GM10248 (cell line): ENCODE measurements around the gene FTO.

Experiments used
- CTCF ChIA-PET: fragments of 300-600 bp; sonication (Branson Sonifier 250); formaldehyde crosslinking; extraction: SDS; loops from one replicate; lab custom pipeline; 2021; ENCODE audit warnings: antibody characterized with exemption; lab: Yijun Ruan, JAX
- POLR2A ChIA-PET: fragments of 350-650 bp; sonication (Branson Sonifier 250); formaldehyde crosslinking; extraction: SDS; loops from one replicate; lab custom pipeline; 2020; ENCODE audit warnings: antibody characterized with exemption; lab: Yijun Ruan, JAX
- DNase-seq: peaks from one replicate; pipeline ENCODE4 v3.0.0; 2012; ENCODE audit errors: extremely low spot score
- CTCF ChIP-seq: IDR thresholded peaks from 2 replicates; pipeline ENCODE4 v1.5.1; 2012; ENCODE audit warnings: mild to moderate bottlenecking, low read depth; ENCODE audit errors: extremely low read depth, missing control alignments, control extremely low read depth

Gene FTO

GRCh38 chr16:53817117-53817755, 113.3 kb downstream of the FTO start:
- ChIA-PET CTCF (no interaction called here), POLR2A (no interaction called here)
- TF ChIP-seq CTCF, result no peak
- DNase-seq, result no peak

- ChIA-PET POLR2A (no interaction called here), CTCF (no interaction called here)
- DNase-seq, result no peak
- no peak for TF ChIP-seq CTCF
Measured at GRCh38 chr16:53817812-53818550, 114.0 kb downstream of the FTO start.

GRCh38 chr16:53821487-53821886, 117.5 kb downstream of the FTO start:
- DNase-seq, result no peak
- ChIA-PET CTCF (interaction anchor here (1.6 kb wide), 1 partner anchor 9 kb away, joined by 5 read pairs; no protein-coding TSS in a partner anchor), POLR2A (no interaction called here)
- no peak for TF ChIP-seq CTCF

GRCh38 chr16:53821957-53822625, 118.1 kb downstream of the FTO start:
- POLR2A ChIA-PET, result no interaction called here

GRCh38 chr16:53822936-53823529, 119.1 kb downstream of the FTO start:
- ChIA-PET CTCF (interaction anchor here (0.9 to 1.4 kb wide), 5 partner anchors 8 to 81 kb away, joined by 3 to 4 read pairs (median 3); no protein-coding TSS in a partner anchor), POLR2A (no interaction called here)
- peak; percentile 22 for DNase-seq
- TF ChIP-seq CTCF, result no peak

More at GRCh38 chr16:53821957-53822625, 118.1 kb downstream of the FTO start:
- TF ChIP-seq CTCF, result no peak
- DNase-seq, result no peak
- CTCF ChIA-PET, result interaction anchor here (0.9 to 1.6 kb wide), 4 partner anchors 7 to 80 kb away, joined by 3 to 5 read pairs (median 4); no protein-coding TSS in a partner anchor

- CTCF ChIA-PET, result no interaction called here
- no peak for DNase-seq
- POLR2A ChIA-PET, result no interaction called here
- no peak for TF ChIP-seq CTCF
Measured at GRCh38 chr16:53826658-53827057, 122.7 kb downstream of the FTO start.
